ENCODE data around the gene SPHK2. TPM values are rescaled to one million over a fixed set of nuclear protein-coding genes. Genes with fewer than 3 reads are reported as not detected.

Gene SPHK2
- total RNA-seq, 2 donors from 2014 or later: 36.2 to 48.4 TPM

- Histone ChIP-seq H3K4me1 (peaks cover 17% of the 10 kb centered on the region), H3K9ac (ENCODE audit: low read depth in 2 of 2, low read length in 2 of 2) (peak overlapping the region; percentile 71 to 100), H3K36me3 (peaks cover 4% of the 10 kb centered on the region), H3K27me3 (no peaks in the 10 kb centered on the region), H3K4me3 (peak overlapping the region; percentile 51), H3K9me3 (no peaks in the 10 kb centered on the region), H3K27ac (peak overlapping the region; percentile 93)
- intact Hi-C loops (cut with DNase I): loop anchor here (10.0 kb wide), 1 partner anchor 288 kb away; the partner anchor contains the start of gene EMP3
- no peak for TF ChIP-seq CTCF (IDR thresholded peaks at IDR 0.05)
- DNase-seq: peak; percentile 68
Observed at GRCh38 chr19:48613024-48613851, 6.1 kb upstream of the SPHK2 start.

- Histone ChIP-seq H3K36me3 (peaks cover 4% of the 10 kb centered on the region), H3K27me3 (no peaks in the 10 kb centered on the region), H3K4me3 (peak overlapping the region; percentile 51), H3K9me3 (no peaks in the 10 kb centered on the region), H3K9ac (ENCODE audit: low read depth in 2 of 2, low read length in 2 of 2) (peak overlapping the region; percentile 71 to 100), H3K4me1 (peaks cover 17% of the 10 kb centered on the region), H3K27ac (peak overlapping the region; percentile 93)
- no peak for TF ChIP-seq CTCF (IDR thresholded peaks at IDR 0.05)
- peak; percentile 36 for DNase-seq
- intact Hi-C loops (cut with DNase I): loop anchor here (10.0 kb wide), 1 partner anchor 289 kb away; the partner anchor contains the start of gene EMP3
Observed at GRCh38 chr19:48613852-48614435, 5.4 kb upstream of the SPHK2 start.

- intact Hi-C loops (cut with DNase I): loop anchor here (10.0 kb wide), 1 partner anchor 290 kb away; the partner anchor contains the start of gene EMP3
- peaks cover 17% of the 10 kb centered on the region for H3K4me1 ChIP-seq
Observed at GRCh38 chr19:48614436-48615230, 4.7 kb upstream of the SPHK2 start, which contains the start of gene FAM83E. Gene FAM83E (minus strand): TSS chr19:48615076. CDS start chr19:48613372, 1,704 bp downstream.

GRCh38 chr19:48615231-48616040 is 3.9 kb upstream of the SPHK2 start:
- Histone ChIP-seq H3K27ac (peak overlapping the region; percentile 93), H3K4me1 (peaks cover 17% of the 10 kb centered on the region), H3K4me3 (no peak overlapping the region), H3K36me3 (peaks cover 4% of the 10 kb centered on the region), H3K27me3 (no peaks in the 10 kb centered on the region), H3K9ac (ENCODE audit: low read depth in 2 of 2, low read length in 2 of 2) (peak overlapping the region; percentile 45 to 100), H3K9me3 (no peaks in the 10 kb centered on the region)
- DNase-seq: peak; percentile 34
- intact Hi-C loops (cut with DNase I): loop anchor here (10.0 kb wide), 1 partner anchor 291 kb away; the partner anchor contains the start of gene EMP3
- no peak for TF ChIP-seq CTCF (IDR thresholded peaks at IDR 0.05)

More at GRCh38 chr19:48614436-48615230, 4.7 kb upstream of the SPHK2 start, which contains the start of gene FAM83E:
- peak within 1 kb of the TSS; percentile 71 to 100 for H3K9ac ChIP-seq (ENCODE audit: low read depth in 2 of 2, low read length in 2 of 2)
- peaks cover 4% of the 10 kb centered on the region for H3K36me3 ChIP-seq
- TF ChIP-seq CTCF (IDR thresholded peaks at IDR 0.05): no peak
- no peaks in the 10 kb centered on the region for H3K27me3 ChIP-seq
- peak within 1 kb of the TSS; percentile 93 for H3K27ac ChIP-seq
- H3K4me3 ChIP-seq: peak within 1 kb of the TSS; percentile 51
- H3K9me3 ChIP-seq: no peaks in the 10 kb centered on the region
- peak; percentile 98 for DNase-seq
